IMR-90 (cell line): ENCODE measurements around the gene RNF133. TPM values are rescaled to one million over a fixed set of nuclear protein-coding genes. Genes with fewer than 3 reads are reported as not detected.

Source experiments
- ATAC-seq: fragments of 200-7000 bp; cut with Tn5 transposase; 2 replicates; pipeline ENCODE4 v1.9.1; 2020; ENCODE audit warnings: low read depth, mild to moderate bottlenecking, moderate library complexity
- BruUV-seq: library from RNA; stranded (reverse); fragments of 400-500 nt; replicated peaks from 2 replicates; lab custom pipeline; 2021; lab: Mats Ljungman, UMichigan
- CTCF ChIA-PET: fragments of 300-600 bp; formaldehyde crosslinking; extraction: SDS; loops from one replicate; lab custom pipeline; 2021; ENCODE audit warnings: antibody characterized with exemption; lab: Yijun Ruan, JAX
- POLR2A ChIA-PET: fragments of 300-600 bp; sonication (Branson Sonifier 250); formaldehyde crosslinking; loops from one replicate; lab custom pipeline; 2022; ENCODE audit warnings: antibody characterized with exemption; ENCODE audit not compliant: unreplicated experiment; lab: Charles Lee
- DNase-seq: peaks from one replicate; pipeline ENCODE4 v3.0.0; 2013
- H2AFZ ChIP-seq: replicated peaks from 2 replicates; pipeline ENCODE3; 2013; ENCODE audit warnings: low read length, mild to moderate bottlenecking; ENCODE audit not compliant: poor library complexity
- H2AK5ac ChIP-seq: 2 replicates; pipeline ENCODE4 v1.6.1; 2013; ENCODE audit warnings: low read depth, low read length, inconsistent platforms
- H2AK9ac ChIP-seq: replicated peaks from 2 replicates; pipeline ENCODE3; 2013; ENCODE audit warnings: mild to moderate bottlenecking, low read depth, low read length, moderate library complexity; ENCODE audit not compliant: poor library complexity
- H2BK120ac ChIP-seq: 2 replicates; pipeline ENCODE4 v1.6.1; 2013; ENCODE audit warnings: low read depth, low read length, inconsistent platforms
- H2BK15ac ChIP-seq: 3 replicates; pipeline ENCODE4 v1.6.1; 2013; ENCODE audit warnings: low read depth, low read length, inconsistent platforms
- H2BK20ac ChIP-seq: 2 replicates; pipeline ENCODE4 v1.6.1; 2013; ENCODE audit warnings: low read depth, mild to moderate bottlenecking, inconsistent platforms, low read length, moderate library complexity
- H2BK5ac ChIP-seq: 2 replicates; pipeline ENCODE4 v1.6.1; 2013; ENCODE audit warnings: mild to moderate bottlenecking, low read depth, low read length, inconsistent platforms; ENCODE audit not compliant: poor library complexity, severe bottlenecking
- H3K14ac ChIP-seq: replicated peaks from 2 replicates; pipeline ENCODE4 v1.6.1; 2013; ENCODE audit warnings: low read depth, low read length, inconsistent platforms
- H3K18ac ChIP-seq: 2 replicates; pipeline ENCODE4 v1.6.1; 2013; ENCODE audit warnings: low read depth, low read length, control low read depth
- H3K23ac ChIP-seq: 2 replicates; pipeline ENCODE4 v1.6.1; 2013; ENCODE audit warnings: low read depth, low read length, inconsistent platforms
- H3K27ac ChIP-seq: 2 replicates; pipeline ENCODE4 v1.5.1; 2013; ENCODE audit warnings: mild to moderate bottlenecking, control low read depth, low read length; ENCODE audit not compliant: insufficient read depth
- H3K27me3 ChIP-seq: 2 replicates; pipeline ENCODE4 v1.6.1; 2013; ENCODE audit warnings: low read length; ENCODE audit not compliant: control insufficient read depth, insufficient read depth
- H3K36me3 ChIP-seq: 2 replicates; pipeline ENCODE4 v1.6.1; 2013; ENCODE audit warnings: low read length, mixed read lengths; ENCODE audit not compliant: control insufficient read depth, insufficient read depth
- H3K4ac ChIP-seq: 2 replicates; pipeline ENCODE4 v1.6.1; 2013; ENCODE audit warnings: low read depth, low read length, inconsistent platforms
- H3K4me1 ChIP-seq: 2 replicates; pipeline ENCODE4 v1.6.1; 2013; ENCODE audit warnings: low read length, mixed read lengths; ENCODE audit not compliant: control insufficient read depth, insufficient read depth
- H3K4me2 ChIP-seq: 2 replicates; pipeline ENCODE4 v1.6.1; 2013; ENCODE audit warnings: low read depth, mild to moderate bottlenecking, control low read depth, low read length, moderate library complexity
- H3K4me3 ChIP-seq: 2 replicates; pipeline ENCODE4 v1.5.1; 2013; ENCODE audit warnings: low read depth, mild to moderate bottlenecking, control low read depth, low read length, moderate library complexity; ENCODE audit not compliant: insufficient read depth
- H3K56ac ChIP-seq: 2 replicates; pipeline ENCODE4 v1.6.1; 2013; ENCODE audit warnings: low read length, inconsistent platforms; ENCODE audit not compliant: insufficient read depth; ENCODE audit errors: extremely low read depth
- H3K79me1 ChIP-seq, 2 experiments: 2 replicates each; pipeline ENCODE4 v1.6.1; 2013; ENCODE audit warnings: low read length in 2 of 2, inconsistent platforms in 1 of 2, low read depth in 1 of 2
- H3K9ac ChIP-seq: 2 replicates; pipeline ENCODE4 v1.6.1; 2013; ENCODE audit warnings: low read depth, low read length, control low read depth
- H3K9me1 ChIP-seq: 2 replicates; pipeline ENCODE4 v1.6.1; 2013; ENCODE audit warnings: low read length, inconsistent platforms; ENCODE audit not compliant: insufficient read depth
- H3K9me3 ChIP-seq: 2 replicates; pipeline ENCODE4 v1.6.1; 2013; ENCODE audit warnings: low read length; ENCODE audit not compliant: control insufficient read depth, insufficient read depth
- H4K20me1 ChIP-seq: 2 replicates; pipeline ENCODE4 v1.6.1; 2013; ENCODE audit warnings: low read length, inconsistent platforms; ENCODE audit not compliant: insufficient read depth
- H4K5ac ChIP-seq: 2 replicates; pipeline ENCODE4 v1.6.1; 2013; ENCODE audit warnings: mild to moderate bottlenecking, low read depth, low read length, control low read depth
- H4K8ac ChIP-seq, 2 experiments: 2 replicates each; pipeline ENCODE4 v1.6.1; 2013; ENCODE audit warnings: low read depth in 2 of 2, low read length in 2 of 2, control low read depth in 1 of 2, inconsistent platforms in 1 of 2
- H4K91ac ChIP-seq: 2 replicates; pipeline ENCODE4 v1.6.1; 2013; ENCODE audit warnings: low read depth, low read length, inconsistent platforms; ENCODE audit not compliant: insufficient read depth
- BHLHE40 ChIP-seq: fragments of 150-350 bp; IDR thresholded peaks from 2 replicates; pipeline ENCODE4 v1.6.1; 2016; ENCODE audit warnings: mild to moderate bottlenecking, low read depth, low read length
- ELK1 ChIP-seq: fragments of 150-350 bp; IDR thresholded peaks from 2 replicates; pipeline ENCODE4 v1.6.1; 2016; ENCODE audit warnings: low read depth, mild to moderate bottlenecking, low read length, moderate library complexity, borderline replicate concordance
- WGBS, 2 experiments: methylation state at CpG; one replicate each; pipeline versions ENCODE4 v1.1.5 to v1.1.7; 2013; ENCODE audit warnings: missing lambda C conversion rate in 2 of 2; ENCODE audit not compliant: insufficient read length in 1 of 2; ENCODE audit errors: extremely low coverage in 2 of 2; 5-methylcytosine and 5-hydroxymethylcytosine counted together
- dilution Hi-C: fragments of 300-500 bp; cut with HindIII; formaldehyde crosslinking; loops from one replicate; pipeline ENCODE4 v1.14.3; 2018; ENCODE audit warnings: low sequenced_read_pairs; ENCODE audit not compliant: unreplicated experiment
- in situ Hi-C: fragments of 300-500 bp; cut with MboI; formaldehyde crosslinking; loops from 3 replicates; pipeline ENCODE4 v1.14.3; 2019; ENCODE audit warnings: low sequenced_read_pairs, inconsistent platforms, mixed read lengths
- intact Hi-C: fragments of 100-400 bp; cut with micrococcal nuclease; formaldehyde crosslinking; loops from 2 replicates; pipeline ENCODE4 v1.10.0; 2022
- polyA plus RNA-seq, 3 experiments: library from polyadenylated mRNA; depleted of rRNA; stranded (reverse); fragments of >200 nt; gene quantifications; 2 replicates each; pipeline ENCODE4 v1.2.3, GENCODE V29; 2012; ENCODE audit warnings: low replicate concordance in 1 of 3
- total RNA-seq: library from RNA; depleted of rRNA; stranded (reverse); fragments of >200 nt; gene quantifications from 2 replicates; pipeline ENCODE4 v1.2.3, GENCODE V29; 2012

The RNF133 gene
- total and polyA plus RNA-seq, 2 of the 4 experiments (the other 2 are of a cell fraction) = not detected

DNA sequence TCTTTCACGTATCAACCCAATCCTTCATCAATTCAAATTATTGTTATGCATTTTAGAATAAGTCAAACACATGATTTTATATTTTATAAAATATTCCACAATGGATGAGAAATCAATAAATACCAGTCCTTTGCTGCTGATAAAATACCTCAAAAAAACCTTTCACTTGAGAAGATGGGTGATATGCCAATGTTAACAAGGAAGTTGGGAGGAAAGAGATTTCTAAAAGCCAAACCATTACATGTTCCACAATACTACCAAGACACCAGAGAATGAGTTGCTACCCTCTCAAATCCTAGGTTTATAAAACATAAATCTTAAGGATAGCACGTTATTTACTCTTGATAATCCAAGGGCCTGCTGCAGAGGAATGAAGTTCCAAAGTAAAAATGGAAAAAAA, 14.4 kb downstream of the RNF133 start:
- Histone ChIP-seq H3K4me3 (no peak overlapping the region), H4K8ac (no peak overlapping the region), H3K27me3 (no peaks in the 10 kb centered on the region), H3K56ac (no peak overlapping the region), H3K4ac (no peak overlapping the region), H4K20me1 (no peaks in the 10 kb centered on the region), H3K9ac (no peak overlapping the region), H3K36me3 (no peaks in the 10 kb centered on the region), H4K91ac (no peak overlapping the region), H3K18ac (no peak overlapping the region), H3K4me1 (no peaks in the 10 kb centered on the region), H3K79me1 (no peaks in the 10 kb centered on the region), H2AK9ac (no peak overlapping the region), H3K9me3 (peaks cover 13% of the 10 kb centered on the region), H4K5ac (no peak overlapping the region), H2BK5ac (no peak overlapping the region), H2BK120ac (no peak overlapping the region), H2BK15ac (no peak overlapping the region), H3K9me1 (no peaks in the 10 kb centered on the region), H2AFZ (no peak overlapping the region), H3K23ac (no peak overlapping the region), H2AK5ac (no peak overlapping the region), H3K27ac (no peak overlapping the region), H3K4me2 (no peak overlapping the region), H3K14ac (no peak overlapping the region), H2BK20ac (no peak overlapping the region)
- DNase-seq = no peak
- ChIA-PET CTCF (no interaction called here), POLR2A (no interaction called here)
- BruUV-seq = no TSS peak
- intact Hi-C loops = no loop called here
- in situ Hi-C loops = no loop called here
- WGBS, 2 experiments = 100% methylated on average over 1 of the region's 2 CpGs; no CpG with 5 or more reads in 1 of the 2 experiments
- TF ChIP-seq ELK1 (no peak), BHLHE40 (no peak)
- ATAC-seq = no peak
- dilution Hi-C loops = no loop called here
